ENCODE results near the gene WNT5B. TPM values are rescaled to one million over a fixed set of nuclear protein-coding genes. Genes with fewer than 3 reads are reported as not detected.

WNT5B gene
- polyA plus RNA-seq, 1 of the 3 experiments (the other 2 are of a cell fraction): 29.3 TPM

GRCh38 chr12:1638203-1638602 is 9.2 kb downstream of the WNT5B start (continued):
- TF ChIP-seq FOXM1 (IDR thresholded peaks at IDR 0.05; ENCODE audit: low read depth) (no peak), CTCF (IDR thresholded peaks at IDR 0.05) (no peak), SIN3A (IDR thresholded peaks at IDR 0.05; ENCODE audit: borderline replicate concordance, low read depth, low read length) (no peak), RFX5 (IDR thresholded peaks at IDR 0.05; ENCODE audit: low read length) (no peak), NRF1 (IDR thresholded peaks at IDR 0.05; ENCODE audit: low read depth, low read length) (no peak)

GRCh38 chr12:1639538-1639937 is 10.5 kb downstream of the WNT5B start:
- H4K20me1 ChIP-seq (ENCODE audit: insufficient read depth): peaks cover 8% of the 10 kb centered on the region
- peaks cover 16% of the 10 kb centered on the region; the same call in 1 of the 2 replicates for H3K79me2 ChIP-seq (ENCODE audit: insufficient read depth)
- H3K36me3 ChIP-seq (replicated peaks in 1 of 2; ENCODE audit: control insufficient read depth in 1 of 2, insufficient read depth in 2 of 2, low read length in 1 of 2): peaks cover 0 to 24% of the 10 kb centered on the region in 2 experiments
- DNase-seq: no peak
- no peak overlapping the region for H3K4me2 ChIP-seq
- H3K27ac ChIP-seq (ENCODE audit: low read depth in 2 of 2, low read length in 1 of 2): no peak overlapping the region
- 92% methylated on average over 17 of the region's 40 CpGs for WGBS (ENCODE audit: low lambda C conversion rate)
- no peak overlapping the region for H3K9ac ChIP-seq
- TF ChIP-seq GATA2 (CRISPR knock-in tag; IDR thresholded peaks at IDR 0.05) (no peak), IRF3 (IDR thresholded peaks at IDR 0.05; ENCODE audit: low read depth, low read length) (no peak), EZH2phosphoT487 (IDR thresholded peaks at IDR 0.05; ENCODE audit: borderline replicate concordance, low read depth) (no peak), TAF1 (IDR thresholded peaks at IDR 0.05; ENCODE audit: borderline replicate concordance, low read depth, low read length) (no peak)
- TF ChIP-seq, protein P1, sequence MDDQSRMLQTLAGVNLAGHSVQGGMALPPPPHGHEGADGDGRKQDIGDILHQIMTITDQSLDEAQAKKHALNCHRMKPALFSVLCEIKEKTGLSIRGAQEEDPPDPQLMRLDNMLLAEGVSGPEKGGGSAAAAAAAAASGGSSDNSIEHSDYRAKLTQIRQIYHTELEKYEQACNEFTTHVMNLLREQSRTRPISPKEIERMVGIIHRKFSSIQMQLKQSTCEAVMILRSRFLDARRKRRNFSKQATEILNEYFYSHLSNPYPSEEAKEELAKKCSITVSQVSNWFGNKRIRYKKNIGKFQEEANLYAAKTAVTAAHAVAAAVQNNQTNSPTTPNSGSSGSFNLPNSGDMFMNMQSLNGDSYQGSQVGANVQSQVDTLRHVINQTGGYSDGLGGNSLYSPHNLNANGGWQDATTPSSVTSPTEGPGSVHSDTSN (IDR thresholded peaks at IDR 0.05): no peak
- peaks cover 8 to 21% of the 10 kb centered on the region in 2 experiments for H3K4me1 ChIP-seq (ENCODE audit: control insufficient read depth in 1 of 2, insufficient read depth in 2 of 2, low read depth in 1 of 2, low read length in 1 of 2)
- H3K27me3 ChIP-seq (ENCODE audit: insufficient read depth): no peaks in the 10 kb centered on the region
- H3K9me3 ChIP-seq: no peaks in the 10 kb centered on the region
- POLR2A ChIA-PET: no interaction called here
- CTCF ChIA-PET: interaction anchor here (1.4 to 4.3 kb wide), 4 partner anchors 9 to 301 kb away, joined by 3 to 33 read pairs (median 7); no protein-coding TSS in a partner anchor
- H3K9me2 ChIP-seq: no peaks in the 10 kb centered on the region
- no peak overlapping the region for H3K4me3 ChIP-seq (ENCODE audit: low read depth in 2 of 2, low read length in 1 of 2)
- H3F3A ChIP-seq (replicated peaks; ENCODE audit: insufficient read depth): peaks cover 8% of the 10 kb centered on the region
- no peak overlapping the region for H2AFZ ChIP-seq (ENCODE audit: low read depth)

Data from SK-N-SH (cell line).